Gastroesophageal sphincter (tissue), 3 donors: ENCODE results near the gene LILRA1.

ENCODE experiments used
- CTCF ChIP-seq, 4 experiments: fragments of 200-600 bp in 2 of 4; fragments of 450-650 bp in 2 of 4; sonication (generic) in 1 of 4; IDR thresholded peaks; one replicate each; pipeline ENCODE4 v1.5.1; 2017 to 2019; ENCODE audit warnings: antibody characterized with exemption in 4 of 4, mild to moderate bottlenecking in 2 of 4, moderate library complexity in 2 of 4
- POLR2A ChIP-seq, 2 donors: fragments of 450-650 bp; IDR thresholded peaks; one replicate each; pipeline ENCODE4 v1.6.1; 2017; ENCODE audit warnings: antibody characterized with exemption in 2 of 2, mild to moderate bottlenecking in 2 of 2, moderate library complexity in 1 of 2
- POLR2AphosphoS5 ChIP-seq: sonication (generic); formaldehyde crosslinking; IDR thresholded peaks from one replicate; pipeline ENCODE4 v1.6.1; 2017; ENCODE audit warnings: antibody characterized with exemption

GRCh38 chr19:54616057-54616456 is 22.6 kb downstream of the LILRA1 start:
- TF ChIP-seq CTCF (IDR thresholded peaks at IDR 0.05) (no peak), POLR2A (IDR thresholded peaks at IDR 0.05) (no peak), POLR2AphosphoS5 (no peak)
